OCI-LY1 (cell line): Measurements from ENCODE around the gene NELFE.

Experiments
- H2AFZ ChIP-seq: fragments of 200-600 bp; sonication (generic), shearing (Covaris generic); 2 replicates; pipeline ENCODE4 v1.6.0; 2014; ENCODE audit warnings: antibody characterized with exemption, mild to moderate bottlenecking, low read length
- H3F3A ChIP-seq: fragments of 200-600 bp; sonication (generic), shearing (Covaris generic); 2 replicates; pipeline ENCODE4 v1.6.0; 2014; ENCODE audit warnings: mild to moderate bottlenecking, antibody characterized with exemption, low read length, moderate library complexity; ENCODE audit not compliant: insufficient read depth
- H3K27ac ChIP-seq: fragments of 200-600 bp; sonication (generic); 2 replicates; pipeline ENCODE4 v1.5.1; 2014; ENCODE audit warnings: low read length, mixed run types, mild to moderate bottlenecking, low read depth; ENCODE audit not compliant: poor library complexity, severe bottlenecking
- H3K27me3 ChIP-seq: fragments of 200-600 bp; sonication (generic); 2 replicates; pipeline ENCODE4 v1.6.0; 2014; ENCODE audit warnings: antibody characterized with exemption, mild to moderate bottlenecking, low read length, moderate library complexity; ENCODE audit not compliant: insufficient read depth
- H3K36me3 ChIP-seq: fragments of 200-600 bp; sonication (generic); 2 replicates; pipeline ENCODE4 v1.6.1; 2014; ENCODE audit warnings: mild to moderate bottlenecking, antibody characterized with exemption, low read length, moderate library complexity, mixed read lengths; ENCODE audit not compliant: insufficient read depth
- H3K4me1 ChIP-seq: fragments of 200-600 bp; sonication (generic); 2 replicates; pipeline ENCODE4 v1.5.1; 2014; ENCODE audit warnings: mild to moderate bottlenecking, low read length, moderate library complexity; ENCODE audit not compliant: insufficient read depth, severe bottlenecking
- H3K4me2 ChIP-seq: fragments of 200-600 bp; sonication (generic), shearing (Covaris generic); 2 replicates; pipeline ENCODE4 v1.6.1; 2014; ENCODE audit warnings: low read length
- H3K4me3 ChIP-seq: fragments of 200-600 bp; sonication (generic); 2 replicates; pipeline ENCODE4 v1.5.1; 2014; ENCODE audit warnings: low read length, low read depth, mild to moderate bottlenecking, mixed read lengths; ENCODE audit not compliant: poor library complexity, severe bottlenecking
- H3K79me2 ChIP-seq: fragments of 200-600 bp; shearing (Covaris generic); 2 replicates; pipeline ENCODE4 v1.6.1; 2016; ENCODE audit warnings: mixed run types, low read length, mixed read lengths; ENCODE audit not compliant: insufficient read depth
- H3K9ac ChIP-seq: fragments of 200-600 bp; sonication (generic), shearing (Covaris generic); 2 replicates; pipeline ENCODE4 v1.6.1; 2014; ENCODE audit warnings: mild to moderate bottlenecking, low read length, mixed read lengths
- H3K9me2 ChIP-seq: fragments of 200-600 bp; sonication (generic), shearing (Covaris generic); 2 replicates; pipeline ENCODE4 v1.6.1; 2014; ENCODE audit warnings: low read depth, mild to moderate bottlenecking, low read length, mixed read lengths
- H3K9me3 ChIP-seq: fragments of 200-600 bp; shearing (Covaris generic); 2 replicates; pipeline ENCODE4 v1.6.1; 2014; ENCODE audit warnings: low read length, mixed read lengths
- H4K20me1 ChIP-seq: fragments of 200-600 bp; sonication (generic), shearing (Covaris generic); 2 replicates; pipeline ENCODE4 v1.6.0; 2016; ENCODE audit warnings: mild to moderate bottlenecking, low read length; ENCODE audit not compliant: insufficient read depth
- EZH2 ChIP-seq: fragments of 200-600 bp; sonication (generic), shearing (Covaris generic); IDR thresholded peaks from 2 replicates; pipeline ENCODE4 v1.8.0; 2017; ENCODE audit warnings: borderline replicate concordance, mixed run types, mild to moderate bottlenecking, antibody characterized with exemption, low read length, moderate library complexity, mixed read lengths
- TF ChIP-seq, protein P1 (sequence below): fragments of 200-600 bp; sonication (generic), shearing (Covaris generic); IDR thresholded peaks from 2 replicates; pipeline ENCODE4 v1.5.1; 2017; ENCODE audit warnings: mild to moderate bottlenecking, antibody characterized with exemption, low read length, moderate library complexity, mixed read lengths

The NELFE gene

GRCh38 chr6:31967926-31968320 is 9.2 kb upstream of the NELFE start:
- peaks cover 27% of the 10 kb centered on the region for H3K4me1 ChIP-seq
- TF ChIP-seq, protein P1, sequence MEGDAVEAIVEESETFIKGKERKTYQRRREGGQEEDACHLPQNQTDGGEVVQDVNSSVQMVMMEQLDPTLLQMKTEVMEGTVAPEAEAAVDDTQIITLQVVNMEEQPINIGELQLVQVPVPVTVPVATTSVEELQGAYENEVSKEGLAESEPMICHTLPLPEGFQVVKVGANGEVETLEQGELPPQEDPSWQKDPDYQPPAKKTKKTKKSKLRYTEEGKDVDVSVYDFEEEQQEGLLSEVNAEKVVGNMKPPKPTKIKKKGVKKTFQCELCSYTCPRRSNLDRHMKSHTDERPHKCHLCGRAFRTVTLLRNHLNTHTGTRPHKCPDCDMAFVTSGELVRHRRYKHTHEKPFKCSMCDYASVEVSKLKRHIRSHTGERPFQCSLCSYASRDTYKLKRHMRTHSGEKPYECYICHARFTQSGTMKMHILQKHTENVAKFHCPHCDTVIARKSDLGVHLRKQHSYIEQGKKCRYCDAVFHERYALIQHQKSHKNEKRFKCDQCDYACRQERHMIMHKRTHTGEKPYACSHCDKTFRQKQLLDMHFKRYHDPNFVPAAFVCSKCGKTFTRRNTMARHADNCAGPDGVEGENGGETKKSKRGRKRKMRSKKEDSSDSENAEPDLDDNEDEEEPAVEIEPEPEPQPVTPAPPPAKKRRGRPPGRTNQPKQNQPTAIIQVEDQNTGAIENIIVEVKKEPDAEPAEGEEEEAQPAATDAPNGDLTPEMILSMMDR = no peak
- no peak for TF ChIP-seq EZH2
- no peak overlapping the region for H2AFZ ChIP-seq

DNA sequence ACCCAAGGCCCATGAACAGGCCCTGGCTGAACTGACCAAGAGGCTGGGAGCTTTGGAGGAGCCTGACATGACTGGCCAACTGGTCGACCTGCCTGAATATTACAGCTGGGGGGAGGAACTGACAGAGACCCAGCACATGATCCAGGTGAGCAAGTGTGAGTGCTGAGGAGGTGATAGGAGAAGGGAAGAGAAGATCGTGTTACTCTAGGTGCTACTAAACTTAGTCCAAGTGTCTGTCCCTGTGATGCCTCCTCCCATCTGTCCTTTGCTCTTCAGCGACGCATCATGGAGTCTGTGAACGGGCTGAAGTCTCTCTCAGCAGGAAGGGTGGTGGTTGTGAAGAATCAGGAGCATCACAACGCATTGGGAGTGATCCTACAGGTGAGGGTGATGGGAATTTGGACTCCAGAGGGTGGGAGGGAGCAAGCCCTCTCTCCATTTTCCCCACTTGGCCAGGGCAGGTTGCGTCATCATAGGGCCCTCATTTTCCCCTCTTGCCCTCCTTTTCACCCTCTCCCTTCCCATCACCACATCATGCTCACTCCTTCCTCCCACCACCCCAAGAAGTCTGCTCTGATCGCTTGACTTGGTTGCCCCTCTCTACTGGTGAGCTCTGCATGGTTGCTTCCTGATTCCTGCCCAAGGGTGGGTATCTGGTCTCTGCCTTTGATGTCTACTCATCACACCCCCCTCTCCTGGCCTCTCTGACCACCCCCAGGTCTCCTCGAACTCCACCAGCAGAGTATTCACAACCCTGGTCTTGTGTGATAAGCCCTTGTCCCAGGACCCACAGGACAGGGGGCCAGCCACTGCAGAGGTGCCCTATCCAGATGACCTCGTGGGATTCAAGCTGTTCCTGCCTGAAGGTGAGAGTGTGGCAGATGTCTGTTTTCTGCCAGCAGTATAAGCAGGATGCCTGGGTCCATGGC is 8.5 kb upstream of the NELFE start:
- TF ChIP-seq, protein P1 = no peak
- TF ChIP-seq EZH2 = no peak
- Histone ChIP-seq H3K4me2 (no peak overlapping the region), H3K4me1 (peaks cover 23% of the 10 kb centered on the region), H3K9me2 (no peaks in the 10 kb centered on the region), H3K9me3 (no peaks in the 10 kb centered on the region), H3K27ac (no peak overlapping the region), H3K4me3 (no peak overlapping the region), H3K27me3 (no peaks in the 10 kb centered on the region), H3K79me2 (no peaks in the 10 kb centered on the region), H4K20me1 (no peaks in the 10 kb centered on the region), H2AFZ (no peak overlapping the region), H3F3A (no peaks in the 10 kb centered on the region), H3K36me3 (peaks cover 82% of the 10 kb centered on the region), H3K9ac (no peak overlapping the region)

More at GRCh38 chr6:31967926-31968320, 9.2 kb upstream of the NELFE start:
- peaks cover 75% of the 10 kb centered on the region for H3K36me3 ChIP-seq
- H3F3A ChIP-seq = no peaks in the 10 kb centered on the region
- no peaks in the 10 kb centered on the region for H3K79me2 ChIP-seq
- no peaks in the 10 kb centered on the region for H3K27me3 ChIP-seq
- no peak overlapping the region for H3K9ac ChIP-seq
- H3K9me3 ChIP-seq = no peaks in the 10 kb centered on the region
- H3K4me2 ChIP-seq = no peak overlapping the region
- no peaks in the 10 kb centered on the region for H3K9me2 ChIP-seq
- H3K27ac ChIP-seq = no peak overlapping the region
- no peak overlapping the region for H3K4me3 ChIP-seq
- H4K20me1 ChIP-seq = no peaks in the 10 kb centered on the region

- H2AFZ ChIP-seq = no peak overlapping the region
- no peak overlapping the region for H3K27ac ChIP-seq
- no peaks in the 10 kb centered on the region for H3K9me3 ChIP-seq
- peaks cover 21% of the 10 kb centered on the region for H3K4me1 ChIP-seq
- no peaks in the 10 kb centered on the region for H3K79me2 ChIP-seq
- H3F3A ChIP-seq = no peaks in the 10 kb centered on the region
- peaks cover 90% of the 10 kb centered on the region for H3K36me3 ChIP-seq
- H3K9me2 ChIP-seq = no peaks in the 10 kb centered on the region
- no peak overlapping the region for H3K4me2 ChIP-seq
- TF ChIP-seq, protein P1 = no peak
- no peak for TF ChIP-seq EZH2
- no peak overlapping the region for H3K9ac ChIP-seq
- H3K27me3 ChIP-seq = no peaks in the 10 kb centered on the region
- H4K20me1 ChIP-seq = no peaks in the 10 kb centered on the region
- no peak overlapping the region for H3K4me3 ChIP-seq
Measured at GRCh38 chr6:31966506-31966905, 7.7 kb upstream of the NELFE start.
